Transverse colon (tissue), 4 donors: Measurements from ENCODE around the gene GPHN. TPM values are rescaled to one million over a fixed set of nuclear protein-coding genes. Genes with fewer than 3 reads are reported as not detected.

Experiments
- DNase-seq: peaks from one replicate; pipeline ENCODE4 v3.0.0-alpha.2; 2019
- H3K27ac ChIP-seq, 4 donors: fragments of 200-600 bp; sonication (generic); 2 replicates each; pipeline ENCODE4 v1.5.1; 2016 to 2018; ENCODE audit warnings: inconsistent platforms in 4 of 4
- H3K27me3 ChIP-seq: fragments of 200-600 bp; sonication (generic); 2 replicates; pipeline ENCODE4 v1.5.1; 2017; ENCODE audit warnings: inconsistent platforms
- H3K36me3 ChIP-seq, 4 donors: fragments of 200-600 bp; sonication (generic); 2 replicates each; pipeline ENCODE4 v1.5.1; 2017 to 2019; ENCODE audit warnings: inconsistent platforms in 4 of 4
- H3K4me1 ChIP-seq, 4 donors: fragments of 200-600 bp; sonication (generic); 2 replicates each; pipeline ENCODE4 v1.5.1; 2017 to 2020; ENCODE audit warnings: inconsistent platforms in 4 of 4
- H3K4me3 ChIP-seq, 4 donors: fragments of 200-600 bp; sonication (generic); 1 replicate in 1 of 4; 2 replicates in 3 of 4; pipeline versions ENCODE4 v1.5.1 to v1.6.1; 2017 to 2019; ENCODE audit warnings: inconsistent platforms in 4 of 4
- H3K9me3 ChIP-seq, 2 donors: fragments of 200-600 bp; sonication (generic); 2 replicates each; pipeline ENCODE4 v1.5.1; 2017 to 2019; ENCODE audit warnings: inconsistent platforms in 2 of 2
- CTCF ChIP-seq, 5 experiments: fragments of 200-600 bp in 3 of 5; fragments of 450-650 bp in 2 of 5; sonication (generic) in 3 of 5; IDR thresholded peaks; 1 replicate in 2 of 5; 2 replicates in 3 of 5; pipeline ENCODE4 v1.5.1; 2016 to 2017; ENCODE audit warnings: antibody characterized with exemption in 5 of 5, inconsistent platforms in 3 of 5, mild to moderate bottlenecking in 2 of 5, moderate library complexity in 1 of 5
- EP300 ChIP-seq: sonication (generic); formaldehyde crosslinking; IDR thresholded peaks from one replicate; pipeline ENCODE4 v1.6.1; 2017; ENCODE audit warnings: antibody characterized with exemption, low read depth
- POLR2A ChIP-seq: fragments of 450-650 bp; IDR thresholded peaks from one replicate; pipeline ENCODE4 v1.6.1; 2016; ENCODE audit warnings: antibody characterized with exemption, mild to moderate bottlenecking, moderate library complexity
- POLR2AphosphoS5 ChIP-seq, 3 donors: sonication (generic); formaldehyde crosslinking; IDR thresholded peaks; one replicate each; pipeline ENCODE4 v1.6.1; 2016; ENCODE audit warnings: antibody characterized with exemption in 3 of 3
- WGBS, 2 donors: methylation state at CpG; one replicate each; pipeline ENCODE4 v1.1.5; 2018; ENCODE audit warnings: low coverage in 1 of 2; 5-methylcytosine and 5-hydroxymethylcytosine counted together
- in situ Hi-C, 4 donors: fragments of 200-750 bp; cut with MboI; loops; one replicate each; pipeline versions ENCODE4 v1.15.0 to v1.15.1; 2017; ENCODE audit warnings: low sequenced_read_pairs in 3 of 4, low pct_ligation_motif_present in 1 of 4, low pct_unique_long_range_greater_than_20kb in 1 of 4
- intact Hi-C: fragments of 100-400 bp; cut with DNase I; formaldehyde crosslinking; loops from one replicate; pipeline ENCODE4 v1.15.1; 2023; ENCODE audit warnings: low total_unique reads
- total RNA-seq, 4 donors: library from RNA; depleted of rRNA; stranded (reverse); fragments of >200 nt; gene quantifications; one replicate each; pipeline ENCODE4 v1.1.0, GENCODE V29; 2016

Gene GPHN
- total RNA-seq, 4 donors from 2014 or later, result 8.6 to 59.7 (median 23.6) TPM

DNA sequence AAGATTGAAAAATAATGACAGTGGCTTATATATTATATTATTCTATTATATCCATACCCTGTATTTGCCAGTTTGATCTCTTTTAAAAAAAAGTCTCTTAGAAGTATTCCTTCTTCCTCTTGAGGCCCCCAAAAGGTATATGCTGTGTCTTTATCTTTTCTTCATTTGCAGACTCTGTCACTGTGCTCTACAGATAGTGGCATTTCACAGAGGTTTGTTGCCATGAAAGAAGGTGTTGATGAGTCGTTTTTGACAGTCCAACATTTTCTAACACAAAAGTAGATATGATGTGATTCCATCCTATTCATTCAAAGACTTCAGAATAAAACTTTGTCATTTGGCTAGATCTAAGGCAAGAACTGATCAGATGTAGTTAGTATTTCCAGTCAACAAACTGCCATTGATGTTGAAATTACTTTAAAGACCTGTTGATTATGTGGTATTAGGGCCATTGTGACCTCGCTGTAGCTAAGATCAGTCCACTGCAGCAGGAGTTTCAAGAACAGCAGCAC lies 22.0 kb upstream of the GPHN start, which contains the start of gene CCDC196:
CCDC196 (plus strand) TSS at position 462 of the 512 bp plus-strand sequence. CDS start 132 bp downstream, outside the sequence.
- H3K36me3 ChIP-seq, result no peaks in the 10 kb centered on the region
- no peak for DNase-seq
- H3K9me3 ChIP-seq, result no peaks in the 10 kb centered on the region
- 75 to 83% methylated on average over 2 of the region's 2 CpGs for WGBS, 2 donors
- H3K4me1 ChIP-seq, result no peaks in the 10 kb centered on the region
- no peaks in the 10 kb centered on the region for H3K27me3 ChIP-seq
- intact Hi-C loops (no loop called here), in situ Hi-C loops (loop anchor here in 1 of 4 donors (25.0 kb wide), 1 partner anchor 626 kb away; no protein-coding TSS in a partner anchor)
- TF ChIP-seq CTCF (IDR thresholded peaks at IDR 0.05) (no peak), POLR2AphosphoS5 (IDR thresholded peaks at IDR 0.05) (no peak), EP300 (no peak), POLR2A (no peak)
- H3K27ac ChIP-seq, result no peak within 1 kb of the TSS
- H3K4me3 ChIP-seq, result no peak within 1 kb of the TSS

GRCh38 chr14:66487164-66487563 lies 20.8 kb upstream of the GPHN start:
- H3K36me3 ChIP-seq, result no peaks in the 10 kb centered on the region
- no peak for TF ChIP-seq CTCF (IDR thresholded peaks at IDR 0.05)
- TF ChIP-seq POLR2AphosphoS5 (IDR thresholded peaks at IDR 0.05), result no peak
- TF ChIP-seq EP300, result no peak
- TF ChIP-seq POLR2A, result no peak
- no peak overlapping the region for H3K27ac ChIP-seq
- intact Hi-C loops (no loop called here), in situ Hi-C loops (loop anchor here in 1 of 4 donors (25.0 kb wide), 1 partner anchor 625 kb away; no protein-coding TSS in a partner anchor)
- H3K27me3 ChIP-seq, result no peaks in the 10 kb centered on the region
- H3K4me3 ChIP-seq, result no peak overlapping the region
- H3K4me1 ChIP-seq, result no peaks in the 10 kb centered on the region
- no peak for DNase-seq
- no peaks in the 10 kb centered on the region for H3K9me3 ChIP-seq
- WGBS, 2 donors, result 70 to 77% methylated on average over 2 of the region's 2 CpGs

GRCh38 chr14:66490143-66491111 lies 17.5 kb upstream of the GPHN start:
- Histone ChIP-seq H3K27me3 (no peaks in the 10 kb centered on the region), H3K36me3 (no peaks in the 10 kb centered on the region), H3K4me1 (peaks cover 0 to 3% (median 0%) of the 10 kb centered on the region in 4 donors), H3K4me3 (no peak overlapping the region), H3K27ac (no peak overlapping the region), H3K9me3 (no peaks in the 10 kb centered on the region)
- no peak for TF ChIP-seq EP300
- no peak for TF ChIP-seq POLR2AphosphoS5 (IDR thresholded peaks at IDR 0.05)
- TF ChIP-seq POLR2A, result no peak
- TF ChIP-seq CTCF (IDR thresholded peaks at IDR 0.05), result no peak
- DNase-seq, result no peak
- intact Hi-C loops, result no loop called here
- WGBS, 2 donors, result 67 to 76% methylated on average over 2 to 3 of the region's 3 CpGs
- in situ Hi-C loops, result loop anchor here in 1 of 4 donors (25.0 kb wide), 1 partner anchor 622 kb away; no protein-coding TSS in a partner anchor

GRCh38 chr14:66493750-66494149 lies 14.2 kb upstream of the GPHN start:
- no peak for TF ChIP-seq POLR2A
- TF ChIP-seq CTCF (IDR thresholded peaks at IDR 0.05), result no peak
- TF ChIP-seq POLR2AphosphoS5 (IDR thresholded peaks at IDR 0.05), result no peak
- TF ChIP-seq EP300, result no peak
- Histone ChIP-seq H3K4me1 (peaks cover 0 to 26% (median 4%) of the 10 kb centered on the region in 4 donors), H3K4me3 (no peak overlapping the region), H3K36me3 (no peaks in the 10 kb centered on the region), H3K27me3 (no peaks in the 10 kb centered on the region), H3K9me3 (no peaks in the 10 kb centered on the region), H3K27ac (no peak overlapping the region)
- intact Hi-C loops, result no loop called here
- in situ Hi-C loops, result loop anchor here in 1 of 4 donors (25.0 kb wide), 1 partner anchor 619 kb away; no protein-coding TSS in a partner anchor
- no peak for DNase-seq
